ENCODE data around the gene RGL2.

DNA sequence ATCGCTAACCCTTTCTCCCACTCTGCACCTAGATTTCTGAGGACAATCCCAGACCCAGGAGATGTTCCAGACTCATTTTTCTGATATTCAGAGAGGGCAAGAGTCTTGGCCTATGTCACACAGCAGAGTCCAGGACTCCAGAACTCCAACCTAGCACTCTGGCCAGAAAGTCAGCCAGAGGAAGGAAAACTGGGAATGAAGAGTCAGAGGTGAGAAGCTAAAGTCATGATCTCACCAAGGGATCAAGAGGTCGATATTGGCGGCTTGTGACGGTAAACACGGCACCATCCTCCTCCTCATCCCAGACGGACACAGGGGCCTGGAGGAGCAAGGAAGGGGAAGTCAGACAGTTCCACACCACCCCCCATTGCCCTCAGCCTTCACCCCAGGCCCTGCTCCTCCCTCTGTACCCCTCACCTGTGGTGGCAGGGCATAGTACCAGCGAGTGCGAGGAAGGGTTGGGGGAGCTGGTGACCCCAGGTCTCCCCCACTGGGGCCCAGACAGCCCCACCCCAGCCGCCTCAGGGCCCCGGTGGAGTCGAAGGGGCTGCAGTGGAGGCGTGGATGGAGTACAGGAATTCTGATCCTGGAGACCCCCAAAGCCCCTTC lies 1.8 kb downstream of the RGL2 start:
- TF ChIP-seq, protein P1, sequence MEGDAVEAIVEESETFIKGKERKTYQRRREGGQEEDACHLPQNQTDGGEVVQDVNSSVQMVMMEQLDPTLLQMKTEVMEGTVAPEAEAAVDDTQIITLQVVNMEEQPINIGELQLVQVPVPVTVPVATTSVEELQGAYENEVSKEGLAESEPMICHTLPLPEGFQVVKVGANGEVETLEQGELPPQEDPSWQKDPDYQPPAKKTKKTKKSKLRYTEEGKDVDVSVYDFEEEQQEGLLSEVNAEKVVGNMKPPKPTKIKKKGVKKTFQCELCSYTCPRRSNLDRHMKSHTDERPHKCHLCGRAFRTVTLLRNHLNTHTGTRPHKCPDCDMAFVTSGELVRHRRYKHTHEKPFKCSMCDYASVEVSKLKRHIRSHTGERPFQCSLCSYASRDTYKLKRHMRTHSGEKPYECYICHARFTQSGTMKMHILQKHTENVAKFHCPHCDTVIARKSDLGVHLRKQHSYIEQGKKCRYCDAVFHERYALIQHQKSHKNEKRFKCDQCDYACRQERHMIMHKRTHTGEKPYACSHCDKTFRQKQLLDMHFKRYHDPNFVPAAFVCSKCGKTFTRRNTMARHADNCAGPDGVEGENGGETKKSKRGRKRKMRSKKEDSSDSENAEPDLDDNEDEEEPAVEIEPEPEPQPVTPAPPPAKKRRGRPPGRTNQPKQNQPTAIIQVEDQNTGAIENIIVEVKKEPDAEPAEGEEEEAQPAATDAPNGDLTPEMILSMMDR (IDR thresholded peaks at IDR 0.05), result no peak
- no peak for TF ChIP-seq ZFX (IDR thresholded peaks at IDR 0.05; ENCODE audit: borderline replicate concordance)
